Measurements from ENCODE around the gene FAIM2. TPM values are rescaled to one million over a fixed set of nuclear protein-coding genes. Genes with fewer than 3 reads are reported as not detected.
A peak's percentile ranks its signal among the peaks of the same experiment; 100 is the strongest.

The FAIM2 gene
- 10 to 100 TPM in 2 of 10 donors, 1 to 10 TPM in 8; 5.3 to 14.0 (median 7.7) TPM for polyA plus RNA-seq (ENCODE audit: insufficient read length in 10 of 10)
- long read RNA-seq, donor 1, full-length matches to known transcripts = 1 of 1 reads
- long read RNA-seq, donor 1, partial matches to known transcripts = 0 of 1 reads
- long read RNA-seq, donor 1, other reads (novel, unspliced or antisense) = 0 of 1 reads
- long read RNA-seq, donor 2 = 0 reads
- long read RNA-seq, donor 3 = 0 reads
- long read RNA-seq, donor 4 = 0 reads
- long read RNA-seq, donor 5, full-length matches to known transcripts = 2 of 2 reads
- long read RNA-seq, donor 5, partial matches to known transcripts = 0 of 2 reads
- long read RNA-seq, donor 5, other reads (novel, unspliced or antisense) = 0 of 2 reads
- long read RNA-seq, donor 6, full-length matches to known transcripts = 5 of 5 reads
- long read RNA-seq, donor 6, partial matches to known transcripts = 0 of 5 reads
- long read RNA-seq, donor 6, other reads (novel, unspliced or antisense) = 0 of 5 reads
- long read RNA-seq, donor 7, full-length matches to known transcripts = 2 of 2 reads
- long read RNA-seq, donor 7, partial matches to known transcripts = 0 of 2 reads
- long read RNA-seq, donor 7, other reads (novel, unspliced or antisense) = 0 of 2 reads
- long read RNA-seq, donor 8, full-length matches to known transcripts = 1 of 1 reads
- long read RNA-seq, donor 8, partial matches to known transcripts = 0 of 1 reads
- long read RNA-seq, donor 8, other reads (novel, unspliced or antisense) = 0 of 1 reads
- long read RNA-seq, donor 9 = 0 reads

DNA sequence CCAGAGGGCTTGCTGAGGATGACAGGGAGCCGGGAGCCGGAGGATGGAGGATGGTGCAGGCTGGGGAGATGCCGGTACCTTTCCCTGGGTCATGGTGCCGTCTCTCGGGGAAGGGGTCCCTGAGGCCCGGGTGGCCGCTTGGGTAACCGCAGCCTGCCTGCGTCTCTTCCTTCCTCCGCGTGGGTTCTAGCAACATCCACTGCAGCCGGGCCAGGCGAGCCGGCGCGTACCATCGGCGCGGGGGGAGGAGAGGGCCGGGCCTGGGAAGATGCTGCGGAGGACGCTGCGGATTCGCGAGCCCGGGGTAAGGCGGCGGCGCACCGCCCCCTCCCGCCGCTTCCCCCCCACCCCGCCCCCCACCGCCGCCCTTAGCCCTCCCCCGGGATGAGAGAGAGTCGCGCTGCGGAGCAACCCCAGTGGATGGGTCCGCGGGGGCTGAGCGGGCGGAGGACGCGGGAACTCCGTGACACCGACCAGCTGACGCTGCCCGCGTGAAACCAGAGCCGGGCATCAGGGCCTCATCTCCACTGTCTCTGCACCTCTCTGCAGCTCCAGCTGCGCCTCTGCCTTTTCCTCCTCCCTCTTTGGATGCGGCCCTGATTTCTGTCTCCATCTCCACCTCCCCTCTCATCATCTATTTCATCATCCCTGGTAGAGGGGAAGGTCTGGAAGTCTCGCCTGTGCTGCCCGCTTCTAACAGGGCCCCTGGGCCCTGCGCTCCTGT is at the start of gene FAIM2:
Gene FAIM2 (minus strand): TSS at position 201 of the 724 bp plus-strand sequence. CDS start 108 bp downstream, at position 93.
- DNase-seq = peak; percentile 47 to 90 (median 73)

GRCh38 chr12:49953151-49953550 is 49.5 kb upstream of the FAIM2 start:
- DNase-seq = no peak

- no peak for DNase-seq
Measured at GRCh38 chr12:49952391-49953055, 48.8 kb upstream of the FAIM2 start.

DNA sequence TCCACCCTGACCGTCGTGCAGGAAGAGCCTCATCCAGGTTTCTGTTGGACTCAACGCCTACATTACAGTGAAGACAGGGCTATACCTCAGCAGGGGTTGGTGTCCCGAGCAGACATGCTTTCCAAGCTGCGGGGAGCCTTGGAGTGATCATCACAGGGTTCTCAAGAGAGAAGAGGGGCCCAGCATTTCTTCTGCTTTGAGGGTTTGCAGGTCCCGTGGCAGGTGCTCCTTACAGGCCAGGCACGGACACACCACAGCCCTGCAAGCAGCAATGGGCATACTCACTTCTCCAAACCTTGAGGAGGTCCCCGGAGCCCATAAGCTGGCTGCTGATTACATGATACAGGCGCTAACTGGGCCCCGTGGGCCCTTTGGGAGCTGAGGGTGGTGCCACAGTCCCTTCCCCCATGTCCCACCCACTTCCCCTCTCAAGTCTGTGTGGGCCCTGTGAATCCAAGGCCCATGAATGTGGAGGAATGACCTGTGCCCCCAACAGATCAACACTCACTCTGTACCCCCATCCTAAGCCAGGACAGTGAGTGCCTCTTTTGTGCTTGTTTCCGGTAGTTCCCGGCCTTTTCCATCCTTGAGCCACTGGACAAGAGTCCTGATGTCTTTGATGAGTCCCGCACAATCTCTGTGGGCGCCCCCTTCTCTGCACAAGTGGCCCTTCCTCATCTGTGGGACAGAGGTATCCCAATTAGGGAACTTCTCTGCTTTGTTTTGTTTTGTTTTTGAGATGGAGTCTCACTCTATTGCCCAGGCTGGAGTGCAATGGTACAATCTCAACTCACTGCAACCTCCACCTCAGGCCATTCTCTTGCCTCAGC is 47.9 kb upstream of the FAIM2 start:
- no peak for DNase-seq

GRCh38 chr12:49950273-49951251 is 46.9 kb upstream of the FAIM2 start, which contains the start of gene AQP2:
AQP2 (plus strand) TSS chr12:49950737; CDS start chr12:49950831, 94 bp downstream.
- DNase-seq = no peak

GRCh38 chr12:49949866-49950265 is 46.2 kb upstream of the FAIM2 start:
- DNase-seq = no peak

DNA sequence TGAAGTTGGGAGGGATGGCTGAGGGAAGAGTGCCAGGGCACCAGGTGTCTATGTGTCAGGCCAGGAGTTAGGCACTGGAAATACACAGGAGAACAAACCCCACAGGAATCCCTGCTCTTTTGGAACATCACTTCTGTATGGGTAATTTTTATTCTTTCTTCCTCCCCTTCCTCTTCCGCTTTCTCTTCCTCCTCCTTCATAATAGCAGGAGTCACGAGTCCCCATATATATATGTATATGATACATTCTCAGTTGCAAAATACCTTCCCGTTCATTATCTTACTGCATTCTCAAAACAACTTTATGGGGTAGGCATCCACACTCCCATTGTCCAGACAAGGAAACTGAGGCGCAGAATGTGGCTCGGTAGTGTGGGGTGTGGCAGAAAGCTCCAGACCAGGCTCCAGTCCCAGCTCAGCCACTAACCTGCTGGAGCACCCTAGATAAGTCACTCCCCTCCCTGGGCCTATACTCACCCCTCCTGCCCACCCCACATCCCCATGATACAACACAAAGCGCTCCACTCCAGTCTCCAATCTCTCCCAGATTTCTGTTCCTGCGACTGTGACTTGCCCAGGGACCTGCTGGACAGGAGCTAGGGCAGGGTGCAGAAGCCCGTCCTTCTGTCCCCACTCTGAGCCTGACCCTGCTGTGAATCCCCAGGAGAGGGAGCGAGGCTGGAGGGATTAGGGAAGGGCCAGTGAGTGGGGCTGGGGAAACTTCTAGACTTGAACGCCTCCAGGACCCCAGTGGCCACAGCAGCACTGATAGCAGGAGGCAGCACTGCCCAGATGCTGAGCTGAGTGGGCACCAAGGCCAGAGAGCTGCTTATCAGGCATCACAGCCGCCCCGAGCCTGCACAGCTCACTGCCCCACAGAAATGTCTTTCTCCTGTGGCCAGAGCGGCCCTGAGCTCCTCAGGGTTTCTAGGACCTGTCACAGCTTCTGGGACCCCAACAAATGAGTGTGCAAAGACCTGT is 45.5 kb upstream of the FAIM2 start:
- DNase-seq = no peak

GRCh38 chr12:49947593-49948226 is 44.0 kb upstream of the FAIM2 start:
- DNase-seq = no peak

DNA sequence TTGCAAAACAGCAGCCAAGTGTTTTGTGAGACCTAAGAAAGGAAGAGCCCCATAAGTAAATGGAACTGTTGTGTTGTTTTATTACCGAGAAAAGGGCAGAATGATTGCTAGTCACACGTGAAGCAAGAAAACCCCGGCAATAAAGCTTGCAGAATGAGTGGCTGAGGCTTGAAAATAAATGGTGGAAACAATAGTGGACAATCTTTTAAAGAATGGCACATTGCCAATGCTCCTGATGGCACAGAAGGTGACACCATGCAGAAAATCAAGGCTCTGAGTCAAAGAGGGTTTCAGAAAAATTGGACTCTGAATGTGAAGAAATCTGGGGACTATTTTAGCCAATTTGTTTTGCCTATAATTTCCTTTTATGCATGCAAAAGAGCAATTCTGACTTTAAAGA is 42.8 kb upstream of the FAIM2 start:
- DNase-seq = no peak

DNA sequence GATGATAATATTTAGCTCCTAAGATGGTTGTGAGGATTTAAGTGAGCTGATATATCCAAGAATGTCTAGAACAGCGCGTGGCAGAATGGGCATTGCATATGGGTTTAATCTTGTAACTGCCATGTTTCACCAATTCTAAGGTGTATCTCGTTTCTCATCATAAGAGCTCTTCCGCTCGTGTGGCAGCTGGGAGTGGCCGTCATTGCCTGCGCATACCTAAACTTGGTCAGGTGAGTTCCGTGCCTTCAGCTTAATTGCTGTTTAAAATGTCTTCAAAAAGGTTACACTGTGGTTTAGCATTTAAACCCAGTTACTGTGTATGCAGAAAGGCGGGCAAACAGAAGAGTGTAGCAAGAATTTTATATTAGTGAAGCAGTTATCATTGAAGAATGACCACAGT is 42.4 kb upstream of the FAIM2 start:
- no peak for DNase-seq

DNA sequence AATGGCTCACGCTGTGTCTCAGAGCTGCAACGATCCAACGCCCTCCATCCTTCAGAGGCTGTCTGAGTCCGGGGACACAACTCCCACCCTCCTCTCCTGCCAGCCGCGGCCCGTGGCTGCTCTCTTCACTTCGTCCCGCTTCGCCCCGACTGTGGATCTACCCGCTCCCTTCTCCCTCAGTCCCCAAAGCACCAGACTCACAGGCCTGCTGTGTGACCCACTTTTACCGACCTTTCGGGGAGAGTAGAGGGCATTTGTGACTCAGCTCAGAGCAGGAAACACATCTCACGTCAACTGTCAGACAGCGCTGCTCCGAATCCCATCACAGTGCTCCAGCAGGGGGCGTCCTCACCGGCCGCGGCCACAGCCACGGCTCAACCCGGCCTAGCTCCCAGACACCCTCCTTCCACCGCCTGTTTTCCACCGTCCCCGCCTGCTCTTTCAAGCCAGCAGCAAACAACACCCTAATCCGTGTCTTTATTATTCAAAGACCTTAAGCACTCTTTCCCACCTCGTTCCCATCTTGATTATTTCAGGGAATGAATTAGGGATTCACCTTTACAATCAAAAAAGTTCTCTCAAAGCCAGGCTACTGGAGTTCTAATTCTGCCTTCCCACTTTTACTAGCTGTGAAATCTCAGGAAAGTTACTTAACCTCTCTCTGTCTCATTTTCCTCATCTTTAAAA is 41.8 kb upstream of the FAIM2 start:
- DNase-seq = peak; percentile 59 to 90 (median 84)

GRCh38 chr12:49944718-49945117 is 41.0 kb upstream of the FAIM2 start:
- no peak for DNase-seq

GRCh38 chr12:49944046-49944445 is 40.3 kb upstream of the FAIM2 start:
- no peak for DNase-seq

- no peak for DNase-seq
Measured at GRCh38 chr12:49943625-49943960, 39.9 kb upstream of the FAIM2 start.

GRCh38 chr12:49942921-49943624 is 39.4 kb upstream of the FAIM2 start:
- no peak for DNase-seq

- no peak for DNase-seq
Measured at GRCh38 chr12:49942512-49942893, 38.8 kb upstream of the FAIM2 start.

Measured in muscle of back (tissue), 13 donors.